Upper lobe of right lung (tissue), 1 donor: ENCODE results near the gene MOV10L1. TPM values are rescaled to one million over a fixed set of nuclear protein-coding genes. Genes with fewer than 3 reads are reported as not detected.
A peak's percentile ranks its signal among the peaks of the same experiment; 100 is the strongest.

Source experiments
- ATAC-seq: fragments of 200-7000 bp; cut with Tn5 transposase; one replicate; pipeline ENCODE4 v1.9.1; 2020; ENCODE audit warnings: mild to moderate bottlenecking, moderate library complexity
- DNase-seq: peaks from one replicate; pipeline ENCODE4 v3.0.0-alpha.2; 2020
- H3K27ac ChIP-seq: fragments of 200-600 bp; one replicate; pipeline ENCODE4 v1.8.0; 2022
- H3K27me3 ChIP-seq: fragments of 200-600 bp; one replicate; pipeline ENCODE4 v1.8.0; 2022; ENCODE audit warnings: mild to moderate bottlenecking
- H3K36me3 ChIP-seq: fragments of 200-600 bp; one replicate; pipeline ENCODE4 v1.8.0; 2022
- H3K4me1 ChIP-seq: fragments of 200-600 bp; one replicate; pipeline ENCODE4 v1.8.0; 2022
- H3K4me3 ChIP-seq: fragments of 200-600 bp; one replicate; pipeline ENCODE4 v1.8.0; 2022; ENCODE audit warnings: mild to moderate bottlenecking
- H3K9me3 ChIP-seq: fragments of 200-600 bp; one replicate; pipeline ENCODE4 v1.8.0; 2022
- CTCF ChIP-seq: fragments of 200-600 bp; IDR thresholded peaks from one replicate; pipeline ENCODE4 v1.8.0; 2022; ENCODE audit warnings: antibody characterized with exemption
- intact Hi-C: fragments of 100-400 bp; cut with DNase I; formaldehyde crosslinking; loops from one replicate; pipeline ENCODE4 v1.11.0; 2022
- total RNA-seq: library from RNA; stranded (reverse); fragmentation: NEBNext Ultra II Directional; extraction: Animal tissue kit (Norgen Biotek cat#: 25700); gene quantifications from one replicate; pipeline ENCODE4 v1.2.1, GENCODE V29; 2021
- donor health status: DM: no; HTN: yes; CAD: no; lungs with severe emphysema.

Gene MOV10L1
- total RNA-seq, 1 donor from 2014 or later: 1.2 TPM

- Histone ChIP-seq H3K4me1 (peaks cover 9% of the 10 kb centered on the region), H3K27ac (no peak overlapping the region), H3K9me3 (no peaks in the 10 kb centered on the region), H3K27me3 (no peaks in the 10 kb centered on the region), H3K36me3 (peaks cover 80% of the 10 kb centered on the region), H3K4me3 (no peak overlapping the region)
- ATAC-seq: peak; percentile 68
- TF ChIP-seq CTCF: peak; percentile 83
- intact Hi-C loops: loop anchor here (10.0 kb wide), 1 partner anchor 65 kb away; no protein-coding TSS in a partner anchor
- DNase-seq: peak; percentile 81
Measured at GRCh38 chr22:50209893-50210292, 120.1 kb downstream of the MOV10L1 start.

- Histone ChIP-seq H3K4me1 (peaks cover 9% of the 10 kb centered on the region), H3K27me3 (no peaks in the 10 kb centered on the region), H3K27ac (no peak overlapping the region), H3K36me3 (peaks cover 86% of the 10 kb centered on the region), H3K9me3 (no peaks in the 10 kb centered on the region), H3K4me3 (no peak overlapping the region)
- DNase-seq (no peak), ATAC-seq (no peak)
- no peak for TF ChIP-seq CTCF
- intact Hi-C loops: loop anchor here (10.0 kb wide), 1 partner anchor 66 kb away; no protein-coding TSS in a partner anchor
Measured at GRCh38 chr22:50210378-50211139, 120.8 kb downstream of the MOV10L1 start.

GRCh38 chr22:50211147-50211546, 121.3 kb downstream of the MOV10L1 start:
- H3K27me3 ChIP-seq: no peaks in the 10 kb centered on the region
- peaks cover 9% of the 10 kb centered on the region for H3K4me1 ChIP-seq
- DNase-seq (no peak), ATAC-seq (no peak)
- H3K27ac ChIP-seq: no peak overlapping the region
- intact Hi-C loops: loop anchor here (10.0 kb wide), 1 partner anchor 66 kb away; no protein-coding TSS in a partner anchor
- H3K4me3 ChIP-seq: no peak overlapping the region
- no peak for TF ChIP-seq CTCF
- no peaks in the 10 kb centered on the region for H3K9me3 ChIP-seq
- H3K36me3 ChIP-seq: peaks cover 89% of the 10 kb centered on the region

Other genes starting within 250 kb of the MOV10L1 start
- 11.8 TPM for gene ZBED4, start 236.2 kb upstream of the MOV10L1 start, total RNA-seq
- 28.1 TPM for gene ALG12, start 171.6 kb upstream of the MOV10L1 start, total RNA-seq
- gene CRELD2, start 171.4 kb upstream of the MOV10L1 start, total RNA-seq: 44.2 TPM
- 119 TPM for gene PIM3, start 129.2 kb upstream of the MOV10L1 start, total RNA-seq
- gene IL17REL, start 77.2 kb upstream of the MOV10L1 start, total RNA-seq: not detected
- not detected for gene TTLL8, start 31.7 kb upstream of the MOV10L1 start, total RNA-seq
- gene MLC1, start 4.6 kb upstream of the MOV10L1 start, total RNA-seq: 2.3 TPM
- gene PANX2, start 80.7 kb downstream of the MOV10L1 start, total RNA-seq: 3.0 TPM
- gene TRABD, start 95.9 kb downstream of the MOV10L1 start, total RNA-seq: 36.5 TPM
- gene SELENOO, start 111.0 kb downstream of the MOV10L1 start, total RNA-seq: 17.6 TPM
- gene TUBGCP6, start 155.0 kb downstream of the MOV10L1 start, total RNA-seq: 51.3 TPM
- 48.9 TPM for gene HDAC10, start 161.3 kb downstream of the MOV10L1 start, total RNA-seq
- 22.2 TPM for gene MAPK12, start 171.7 kb downstream of the MOV10L1 start, total RNA-seq
- 26.1 TPM for gene MAPK11, start 180.4 kb downstream of the MOV10L1 start, total RNA-seq
- 308 TPM for gene PLXNB2, start 217.6 kb downstream of the MOV10L1 start, total RNA-seq
- gene DENND6B, start 237.0 kb downstream of the MOV10L1 start, total RNA-seq: 9.3 TPM